NCI-H2081 (cell line): ENCODE measurements around the gene CAPN10.

ENCODE experiments used
- DNase-seq, 2 experiments: peaks; one replicate each; lab custom pipeline; 2025; lab: John Stamatoyannopoulos, UW

The CAPN10 gene

GRCh38 chr2:240589375-240589774, 2.8 kb downstream of the CAPN10 start:
- DNase-seq, result no peak

- no peak for DNase-seq
These were observed 3.5 kb downstream of the CAPN10 start for GRCh38 chr2:240589850-240590525.

- no peak for DNase-seq
These were observed 4.2 kb downstream of the CAPN10 start for GRCh38 chr2:240590681-240591111.

- DNase-seq, result no peak
These were observed 4.7 kb downstream of the CAPN10 start for GRCh38 chr2:240591226-240591625.

- DNase-seq, result no peak
These were observed 5.2 kb downstream of the CAPN10 start for GRCh38 chr2:240591784-240592183.

GRCh38 chr2:240593026-240593702, 6.6 kb downstream of the CAPN10 start:
- DNase-seq, result no peak

GRCh38 chr2:240593703-240594451, 7.3 kb downstream of the CAPN10 start:
- DNase-seq, result no peak

GRCh38 chr2:240594511-240595380, 8.2 kb downstream of the CAPN10 start:
- no peak for DNase-seq

GRCh38 chr2:240595381-240596079, 9.0 kb downstream of the CAPN10 start:
- DNase-seq, result peak in 1 of 2 experiments; percentile 11

- no peak for DNase-seq
These were observed 9.5 kb downstream of the CAPN10 start for GRCh38 chr2:240596080-240596460.

- no peak for DNase-seq
These were observed 10.0 kb downstream of the CAPN10 start for GRCh38 chr2:240596491-240596931.

- DNase-seq, result no peak
These were observed 10.5 kb downstream of the CAPN10 start for GRCh38 chr2:240597054-240597418.

GRCh38 chr2:240597419-240598181, 11.1 kb downstream of the CAPN10 start:
- no peak for DNase-seq

GRCh38 chr2:240598311-240598911, 11.9 kb downstream of the CAPN10 start:
- DNase-seq, result no peak

- no peak for DNase-seq
These were observed 12.6 kb downstream of the CAPN10 start for GRCh38 chr2:240599141-240599583.

GRCh38 chr2:240600451-240600961, 14.0 kb downstream of the CAPN10 start:
- DNase-seq, result no peak

GRCh38 chr2:240601061-240601830, 14.7 kb downstream of the CAPN10 start:
- no peak for DNase-seq

GRCh38 chr2:240601831-240602160, 15.3 kb downstream of the CAPN10 start:
- no peak for DNase-seq
